HFFc6 (cell line): Measurements from ENCODE around the gene MEIS1. TPM values are rescaled to one million over a fixed set of nuclear protein-coding genes. Genes with fewer than 3 reads are reported as not detected.

ENCODE experiments used
- DNase-seq: peaks from one replicate; pipeline ENCODE4 v3.0.0-alpha.2; 2018
- H3K27ac Mint-ChIP-seq: 2 replicates; pipeline ENCODE4 v1.8.0; 2020; ENCODE audit warnings: mild to moderate bottlenecking, mixed read lengths
- H3K27me3 Mint-ChIP-seq: 2 replicates; pipeline ENCODE4 v1.8.0; 2021; ENCODE audit warnings: mild to moderate bottlenecking, moderate library complexity, mixed read lengths; ENCODE audit not compliant: insufficient read depth
- H3K36me3 Mint-ChIP-seq: 2 replicates; pipeline ENCODE4 v1.8.0; 2021; ENCODE audit warnings: low read depth, mixed read lengths
- H3K4me1 Mint-ChIP-seq: 2 replicates; pipeline ENCODE4 v1.8.0; 2020; ENCODE audit warnings: low read depth, mixed read lengths
- H3K4me3 Mint-ChIP-seq: 2 replicates; pipeline ENCODE4 v1.8.0; 2020; ENCODE audit warnings: mild to moderate bottlenecking, moderate library complexity, mixed read lengths
- H3K9me3 Mint-ChIP-seq: 2 replicates; pipeline ENCODE4 v1.8.0; 2020; ENCODE audit warnings: mild to moderate bottlenecking, mixed read lengths
- total RNA-seq, 6 experiments: library from RNA; stranded (reverse); fragmentation: NEBNext Ultra II Directional; extraction: Animal tissue kit (Norgen Biotek cat#: 25700); gene quantifications; 2 replicates in 1 of 6; 3 replicates in 5 of 6; pipeline ENCODE4 v1.2.3, GENCODE V29; 2021
- TF ChIP-seq, protein P1 (sequence below): fragments of 200-600 bp; sonication (generic); IDR thresholded peaks from 2 replicates; pipeline ENCODE4 v1.5.0; 2021; ENCODE audit warnings: antibody characterized with exemption, mild to moderate bottlenecking

MEIS1 gene
- total RNA-seq, 6 experiments from 2014 or later, result 69.1 to 85.4 (median 74.1) TPM

DNA sequence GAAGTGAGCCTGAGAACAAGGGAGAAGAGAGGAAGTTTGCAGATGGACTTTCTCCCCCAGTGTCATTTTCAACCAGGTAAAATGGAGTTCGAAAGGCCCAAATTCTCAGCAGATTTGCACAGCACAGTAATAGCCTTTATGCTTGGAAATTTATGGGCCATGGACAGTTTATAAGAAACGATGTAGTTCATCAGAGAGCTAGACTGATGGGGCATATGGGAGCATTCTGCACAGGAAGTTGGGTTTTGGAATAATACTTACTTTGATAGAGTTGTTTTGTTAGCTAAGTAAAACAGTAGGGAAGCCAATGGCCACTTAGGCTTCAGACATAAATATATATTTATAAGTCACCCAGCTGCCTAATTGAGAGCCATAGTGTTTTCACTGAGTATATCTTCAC is 169.4 kb downstream of the MEIS1 start:
- TF ChIP-seq, protein P1, sequence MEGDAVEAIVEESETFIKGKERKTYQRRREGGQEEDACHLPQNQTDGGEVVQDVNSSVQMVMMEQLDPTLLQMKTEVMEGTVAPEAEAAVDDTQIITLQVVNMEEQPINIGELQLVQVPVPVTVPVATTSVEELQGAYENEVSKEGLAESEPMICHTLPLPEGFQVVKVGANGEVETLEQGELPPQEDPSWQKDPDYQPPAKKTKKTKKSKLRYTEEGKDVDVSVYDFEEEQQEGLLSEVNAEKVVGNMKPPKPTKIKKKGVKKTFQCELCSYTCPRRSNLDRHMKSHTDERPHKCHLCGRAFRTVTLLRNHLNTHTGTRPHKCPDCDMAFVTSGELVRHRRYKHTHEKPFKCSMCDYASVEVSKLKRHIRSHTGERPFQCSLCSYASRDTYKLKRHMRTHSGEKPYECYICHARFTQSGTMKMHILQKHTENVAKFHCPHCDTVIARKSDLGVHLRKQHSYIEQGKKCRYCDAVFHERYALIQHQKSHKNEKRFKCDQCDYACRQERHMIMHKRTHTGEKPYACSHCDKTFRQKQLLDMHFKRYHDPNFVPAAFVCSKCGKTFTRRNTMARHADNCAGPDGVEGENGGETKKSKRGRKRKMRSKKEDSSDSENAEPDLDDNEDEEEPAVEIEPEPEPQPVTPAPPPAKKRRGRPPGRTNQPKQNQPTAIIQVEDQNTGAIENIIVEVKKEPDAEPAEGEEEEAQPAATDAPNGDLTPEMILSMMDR, result no peak
- Mint-ChIP-seq H3K27ac (no peak overlapping the region), H3K9me3 (peaks cover 2% of the 10 kb centered on the region; the same call in 1 of the 2 replicates), H3K36me3 (no peaks in the 10 kb centered on the region), H3K4me1 (no peaks in the 10 kb centered on the region), H3K4me3 (no peak overlapping the region), H3K27me3 (peaks cover 2% of the 10 kb centered on the region)
- DNase-seq, result no peak

DNA sequence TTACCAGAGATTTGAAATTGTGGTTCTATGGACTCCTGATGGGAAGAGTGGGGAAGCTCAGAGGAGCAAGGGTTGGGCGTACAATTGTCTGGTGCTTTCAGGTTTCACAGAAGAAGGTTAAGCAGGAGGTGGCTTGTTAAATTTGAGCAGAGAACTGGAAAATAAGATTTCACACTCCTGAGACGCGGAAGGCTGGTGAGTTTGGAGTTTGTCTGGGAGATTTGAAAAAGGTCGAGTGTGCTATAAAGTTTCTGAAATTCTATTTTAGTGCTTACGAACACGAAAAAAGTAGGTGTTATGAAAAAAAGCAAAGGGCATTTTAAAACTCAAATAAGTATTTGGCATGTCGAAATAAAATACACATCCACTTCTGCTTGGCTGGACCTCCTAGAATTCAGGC is 170.1 kb downstream of the MEIS1 start:
- Mint-ChIP-seq H3K27ac (no peak overlapping the region), H3K36me3 (no peaks in the 10 kb centered on the region), H3K4me1 (no peaks in the 10 kb centered on the region), H3K9me3 (no peaks in the 10 kb centered on the region), H3K4me3 (no peak overlapping the region), H3K27me3 (peaks cover 2% of the 10 kb centered on the region; the same call in 1 of the 2 replicates)
- no peak for DNase-seq
- TF ChIP-seq, protein P1, result no peak

DNA sequence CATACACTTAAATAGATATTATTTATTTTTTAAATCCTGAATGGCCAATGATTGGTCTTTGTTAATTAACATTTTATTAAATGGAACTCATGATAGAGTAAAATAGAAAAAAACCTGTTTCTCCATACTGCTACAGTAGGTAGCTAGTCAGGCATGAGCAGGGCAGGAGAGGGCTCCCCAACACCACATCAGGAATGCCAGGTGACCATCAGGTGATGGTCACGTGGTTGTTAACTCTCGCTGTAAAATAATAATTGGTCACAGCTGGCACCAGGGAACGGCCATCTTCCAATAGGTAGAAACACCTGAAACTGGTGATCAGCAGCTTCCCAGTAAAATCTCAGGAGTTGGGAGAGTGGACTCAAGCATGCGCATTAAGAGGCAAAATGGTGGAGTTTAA is 172.2 kb downstream of the MEIS1 start:
- Mint-ChIP-seq H3K4me3 (no peak overlapping the region), H3K9me3 (no peaks in the 10 kb centered on the region; the same call in 1 of the 2 replicates), H3K36me3 (no peaks in the 10 kb centered on the region), H3K27ac (no peak overlapping the region), H3K4me1 (no peaks in the 10 kb centered on the region), H3K27me3 (peaks cover 2% of the 10 kb centered on the region)
- TF ChIP-seq, protein P1, result no peak
- no peak for DNase-seq
